IMR-90 (cell line): ENCODE measurements around the gene KRTAP3-1. TPM values are rescaled to one million over a fixed set of nuclear protein-coding genes. Genes with fewer than 3 reads are reported as not detected.

Experiments
- ATAC-seq: fragments of 200-7000 bp; cut with Tn5 transposase; 2 replicates; pipeline ENCODE4 v1.9.1; 2020; ENCODE audit warnings: low read depth, mild to moderate bottlenecking, moderate library complexity
- BruUV-seq: library from RNA; stranded (reverse); fragments of 400-500 nt; replicated peaks from 2 replicates; lab custom pipeline; 2021; lab: Mats Ljungman, UMichigan
- CTCF ChIA-PET: fragments of 300-600 bp; formaldehyde crosslinking; extraction: SDS; loops from one replicate; lab custom pipeline; 2021; ENCODE audit warnings: antibody characterized with exemption; lab: Yijun Ruan, JAX
- POLR2A ChIA-PET: fragments of 300-600 bp; sonication (Branson Sonifier 250); formaldehyde crosslinking; loops from one replicate; lab custom pipeline; 2022; ENCODE audit warnings: antibody characterized with exemption; ENCODE audit not compliant: unreplicated experiment; lab: Charles Lee
- DNase-seq: peaks from one replicate; pipeline ENCODE4 v3.0.0; 2013
- H2AFZ ChIP-seq: replicated peaks from 2 replicates; pipeline ENCODE3; 2013; ENCODE audit warnings: low read length, mild to moderate bottlenecking; ENCODE audit not compliant: poor library complexity
- H2AK5ac ChIP-seq: 2 replicates; pipeline ENCODE4 v1.6.1; 2013; ENCODE audit warnings: low read depth, low read length, inconsistent platforms
- H2AK9ac ChIP-seq: replicated peaks from 2 replicates; pipeline ENCODE3; 2013; ENCODE audit warnings: mild to moderate bottlenecking, low read depth, low read length, moderate library complexity; ENCODE audit not compliant: poor library complexity
- H2BK120ac ChIP-seq: 2 replicates; pipeline ENCODE4 v1.6.1; 2013; ENCODE audit warnings: low read depth, low read length, inconsistent platforms
- H2BK15ac ChIP-seq: 3 replicates; pipeline ENCODE4 v1.6.1; 2013; ENCODE audit warnings: low read depth, low read length, inconsistent platforms
- H2BK20ac ChIP-seq: 2 replicates; pipeline ENCODE4 v1.6.1; 2013; ENCODE audit warnings: low read depth, mild to moderate bottlenecking, inconsistent platforms, low read length, moderate library complexity
- H2BK5ac ChIP-seq: 2 replicates; pipeline ENCODE4 v1.6.1; 2013; ENCODE audit warnings: mild to moderate bottlenecking, low read depth, low read length, inconsistent platforms; ENCODE audit not compliant: poor library complexity, severe bottlenecking
- H3K14ac ChIP-seq: replicated peaks from 2 replicates; pipeline ENCODE4 v1.6.1; 2013; ENCODE audit warnings: low read depth, low read length, inconsistent platforms
- H3K18ac ChIP-seq: 2 replicates; pipeline ENCODE4 v1.6.1; 2013; ENCODE audit warnings: low read depth, low read length, control low read depth
- H3K23ac ChIP-seq: 2 replicates; pipeline ENCODE4 v1.6.1; 2013; ENCODE audit warnings: low read depth, low read length, inconsistent platforms
- H3K27ac ChIP-seq: 2 replicates; pipeline ENCODE4 v1.5.1; 2013; ENCODE audit warnings: mild to moderate bottlenecking, control low read depth, low read length; ENCODE audit not compliant: insufficient read depth
- H3K27me3 ChIP-seq: 2 replicates; pipeline ENCODE4 v1.6.1; 2013; ENCODE audit warnings: low read length; ENCODE audit not compliant: control insufficient read depth, insufficient read depth
- H3K36me3 ChIP-seq: 2 replicates; pipeline ENCODE4 v1.6.1; 2013; ENCODE audit warnings: low read length, mixed read lengths; ENCODE audit not compliant: control insufficient read depth, insufficient read depth
- H3K4ac ChIP-seq: 2 replicates; pipeline ENCODE4 v1.6.1; 2013; ENCODE audit warnings: low read depth, low read length, inconsistent platforms
- H3K4me1 ChIP-seq: 2 replicates; pipeline ENCODE4 v1.6.1; 2013; ENCODE audit warnings: low read length, mixed read lengths; ENCODE audit not compliant: control insufficient read depth, insufficient read depth
- H3K4me2 ChIP-seq: 2 replicates; pipeline ENCODE4 v1.6.1; 2013; ENCODE audit warnings: low read depth, mild to moderate bottlenecking, control low read depth, low read length, moderate library complexity
- H3K4me3 ChIP-seq: 2 replicates; pipeline ENCODE4 v1.5.1; 2013; ENCODE audit warnings: low read depth, mild to moderate bottlenecking, control low read depth, low read length, moderate library complexity; ENCODE audit not compliant: insufficient read depth
- H3K56ac ChIP-seq: 2 replicates; pipeline ENCODE4 v1.6.1; 2013; ENCODE audit warnings: low read length, inconsistent platforms; ENCODE audit not compliant: insufficient read depth; ENCODE audit errors: extremely low read depth
- H3K79me1 ChIP-seq, 2 experiments: 2 replicates each; pipeline ENCODE4 v1.6.1; 2013; ENCODE audit warnings: low read length in 2 of 2, inconsistent platforms in 1 of 2, low read depth in 1 of 2
- H3K9ac ChIP-seq: 2 replicates; pipeline ENCODE4 v1.6.1; 2013; ENCODE audit warnings: low read depth, low read length, control low read depth
- H3K9me1 ChIP-seq: 2 replicates; pipeline ENCODE4 v1.6.1; 2013; ENCODE audit warnings: low read length, inconsistent platforms; ENCODE audit not compliant: insufficient read depth
- H3K9me3 ChIP-seq: 2 replicates; pipeline ENCODE4 v1.6.1; 2013; ENCODE audit warnings: low read length; ENCODE audit not compliant: control insufficient read depth, insufficient read depth
- H4K20me1 ChIP-seq: 2 replicates; pipeline ENCODE4 v1.6.1; 2013; ENCODE audit warnings: low read length, inconsistent platforms; ENCODE audit not compliant: insufficient read depth
- H4K5ac ChIP-seq: 2 replicates; pipeline ENCODE4 v1.6.1; 2013; ENCODE audit warnings: mild to moderate bottlenecking, low read depth, low read length, control low read depth
- H4K8ac ChIP-seq, 2 experiments: 2 replicates each; pipeline ENCODE4 v1.6.1; 2013; ENCODE audit warnings: low read depth in 2 of 2, low read length in 2 of 2, control low read depth in 1 of 2, inconsistent platforms in 1 of 2
- H4K91ac ChIP-seq: 2 replicates; pipeline ENCODE4 v1.6.1; 2013; ENCODE audit warnings: low read depth, low read length, inconsistent platforms; ENCODE audit not compliant: insufficient read depth
- BHLHE40 ChIP-seq: fragments of 150-350 bp; IDR thresholded peaks from 2 replicates; pipeline ENCODE4 v1.6.1; 2016; ENCODE audit warnings: mild to moderate bottlenecking, low read depth, low read length
- FOS ChIP-seq: fragments of 150-350 bp; IDR thresholded peaks from 2 replicates; pipeline ENCODE4 v1.6.1; 2016; ENCODE audit warnings: low read depth, low read length
- RCOR1 ChIP-seq: IDR thresholded peaks from 2 replicates; pipeline ENCODE4 v1.6.1; 2012; ENCODE audit warnings: mild to moderate bottlenecking, low read length, improper control_type of control experiment; ENCODE audit not compliant: insufficient replicate concordance
- WGBS, 2 experiments: methylation state at CpG; one replicate each; pipeline versions ENCODE4 v1.1.5 to v1.1.7; 2013; ENCODE audit warnings: missing lambda C conversion rate in 2 of 2; ENCODE audit not compliant: insufficient read length in 1 of 2; ENCODE audit errors: extremely low coverage in 2 of 2; 5-methylcytosine and 5-hydroxymethylcytosine counted together
- dilution Hi-C: fragments of 300-500 bp; cut with HindIII; formaldehyde crosslinking; loops from one replicate; pipeline ENCODE4 v1.14.3; 2018; ENCODE audit warnings: low sequenced_read_pairs; ENCODE audit not compliant: unreplicated experiment
- in situ Hi-C: fragments of 300-500 bp; cut with MboI; formaldehyde crosslinking; loops from 3 replicates; pipeline ENCODE4 v1.14.3; 2019; ENCODE audit warnings: low sequenced_read_pairs, inconsistent platforms, mixed read lengths
- intact Hi-C: fragments of 100-400 bp; cut with micrococcal nuclease; formaldehyde crosslinking; loops from 2 replicates; pipeline ENCODE4 v1.10.0; 2022
- polyA plus RNA-seq, 3 experiments: library from polyadenylated mRNA; depleted of rRNA; stranded (reverse); fragments of >200 nt; gene quantifications; 2 replicates each; pipeline ENCODE4 v1.2.3, GENCODE V29; 2012; ENCODE audit warnings: low replicate concordance in 1 of 3
- total RNA-seq: library from RNA; depleted of rRNA; stranded (reverse); fragments of >200 nt; gene quantifications from 2 replicates; pipeline ENCODE4 v1.2.3, GENCODE V29; 2012
- TF ChIP-seq, protein P1 (sequence below): conservative IDR thresholded peaks from 2 replicates; pipeline ENCODE4 v1.5.1; 2012; ENCODE audit warnings: mild to moderate bottlenecking, low read depth, low read length, improper control_type of control experiment

Gene KRTAP3-1
- total and polyA plus RNA-seq, 2 of the 4 experiments (the other 2 are of a cell fraction) = not detected

DNA sequence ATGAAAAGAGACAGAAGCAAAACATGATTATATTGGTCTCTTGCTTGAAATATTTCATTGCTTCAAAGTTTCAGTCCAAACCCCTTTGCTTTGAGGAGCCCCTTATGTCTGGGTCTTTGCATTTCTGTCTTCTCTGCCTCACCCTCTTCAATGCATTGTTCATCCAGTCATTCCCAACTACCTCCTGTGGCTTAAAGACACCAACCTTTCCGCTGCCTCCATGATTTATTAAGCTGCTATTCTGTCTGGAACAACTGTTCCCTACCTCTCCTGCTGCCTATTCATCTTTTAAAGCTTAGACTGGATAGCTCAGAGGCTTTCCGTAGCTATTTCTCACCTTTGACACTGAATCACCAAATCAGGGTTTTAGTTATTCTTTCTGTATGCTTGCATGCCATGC is 11.6 kb downstream of the KRTAP3-1 start:
- ChIA-PET CTCF (no interaction called here), POLR2A (no interaction called here)
- Histone ChIP-seq H3K4ac (no peak overlapping the region), H3K23ac (no peak overlapping the region), H4K8ac (no peak overlapping the region), H4K91ac (no peak overlapping the region), H4K20me1 (no peaks in the 10 kb centered on the region), H3K18ac (no peak overlapping the region), H4K5ac (no peak overlapping the region), H2BK20ac (no peak overlapping the region), H2BK120ac (no peak overlapping the region), H3K9ac (no peak overlapping the region), H3K4me3 (no peak overlapping the region), H3K9me1 (no peaks in the 10 kb centered on the region), H3K4me1 (no peaks in the 10 kb centered on the region), H2AK5ac (no peak overlapping the region), H3K56ac (no peak overlapping the region), H3K79me1 (no peaks in the 10 kb centered on the region), H3K4me2 (no peak overlapping the region), H3K27me3 (no peaks in the 10 kb centered on the region), H3K27ac (no peak overlapping the region), H2AK9ac (no peak overlapping the region), H2BK5ac (no peak overlapping the region), H3K36me3 (no peaks in the 10 kb centered on the region), H3K14ac (no peak overlapping the region), H2BK15ac (no peak overlapping the region), H2AFZ (no peak overlapping the region), H3K9me3 (no peaks in the 10 kb centered on the region)
- dilution Hi-C loops = no loop called here
- TF ChIP-seq RCOR1 (no peak), FOS (no peak), BHLHE40 (no peak)
- TF ChIP-seq, protein P1, sequence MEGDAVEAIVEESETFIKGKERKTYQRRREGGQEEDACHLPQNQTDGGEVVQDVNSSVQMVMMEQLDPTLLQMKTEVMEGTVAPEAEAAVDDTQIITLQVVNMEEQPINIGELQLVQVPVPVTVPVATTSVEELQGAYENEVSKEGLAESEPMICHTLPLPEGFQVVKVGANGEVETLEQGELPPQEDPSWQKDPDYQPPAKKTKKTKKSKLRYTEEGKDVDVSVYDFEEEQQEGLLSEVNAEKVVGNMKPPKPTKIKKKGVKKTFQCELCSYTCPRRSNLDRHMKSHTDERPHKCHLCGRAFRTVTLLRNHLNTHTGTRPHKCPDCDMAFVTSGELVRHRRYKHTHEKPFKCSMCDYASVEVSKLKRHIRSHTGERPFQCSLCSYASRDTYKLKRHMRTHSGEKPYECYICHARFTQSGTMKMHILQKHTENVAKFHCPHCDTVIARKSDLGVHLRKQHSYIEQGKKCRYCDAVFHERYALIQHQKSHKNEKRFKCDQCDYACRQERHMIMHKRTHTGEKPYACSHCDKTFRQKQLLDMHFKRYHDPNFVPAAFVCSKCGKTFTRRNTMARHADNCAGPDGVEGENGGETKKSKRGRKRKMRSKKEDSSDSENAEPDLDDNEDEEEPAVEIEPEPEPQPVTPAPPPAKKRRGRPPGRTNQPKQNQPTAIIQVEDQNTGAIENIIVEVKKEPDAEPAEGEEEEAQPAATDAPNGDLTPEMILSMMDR = no peak
- no TSS peak for BruUV-seq
- intact Hi-C loops = no loop called here
- 35% methylated on average over 2 of the region's 2 CpGs; no CpG with 5 or more reads in 1 of the 2 experiments for WGBS, 2 experiments
- no peak for DNase-seq
- no peak for ATAC-seq
- in situ Hi-C loops = no loop called here
